Smooth muscle cell (in vitro differentiated cells): ENCODE data around the gene SLC9A4. TPM values are rescaled to one million over a fixed set of nuclear protein-coding genes. Genes with fewer than 3 reads are reported as not detected.
A peak's percentile ranks its signal among the peaks of the same experiment; 100 is the strongest.

Experiments
- DNase-seq: peaks from one replicate; lab custom pipeline; 2025; ENCODE audit not compliant: unreplicated experiment; lab: John Stamatoyannopoulos, UW
- H2AFZ ChIP-seq: fragments of 200-600 bp; sonication (generic); 2 replicates; pipeline ENCODE4 v1.6.0; 2016; ENCODE audit warnings: antibody characterized with exemption, low read depth, mild to moderate bottlenecking
- H3F3A ChIP-seq: fragments of 200-600 bp; sonication (generic); 2 replicates; pipeline ENCODE4 v1.6.0; 2017; ENCODE audit warnings: antibody characterized with exemption, low read depth
- H3K27ac ChIP-seq: fragments of 200-600 bp; sonication (generic); 2 replicates; pipeline ENCODE4 v1.5.1; 2016; ENCODE audit warnings: low read depth, mild to moderate bottlenecking
- H3K27me3 ChIP-seq: fragments of 200-600 bp; sonication (generic); 2 replicates; pipeline ENCODE4 v1.6.1; 2016; ENCODE audit warnings: low read depth, mild to moderate bottlenecking
- H3K36me3 ChIP-seq: fragments of 200-600 bp; sonication (generic); 2 replicates; pipeline ENCODE4 v1.5.1; 2016; ENCODE audit warnings: low read depth
- H3K4me1 ChIP-seq: fragments of 200-600 bp; sonication (generic); 2 replicates; pipeline ENCODE4 v1.5.1; 2016; ENCODE audit warnings: low read depth
- H3K4me2 ChIP-seq: fragments of 200-600 bp; sonication (generic); 2 replicates; pipeline ENCODE4 v1.6.0; 2016; ENCODE audit warnings: mild to moderate bottlenecking
- H3K4me3 ChIP-seq: fragments of 200-600 bp; sonication (generic); 2 replicates; pipeline ENCODE4 v1.5.1; 2016; ENCODE audit warnings: mild to moderate bottlenecking
- H3K79me2 ChIP-seq: fragments of 200-600 bp; sonication (generic); 2 replicates; pipeline ENCODE4 v1.6.0; 2016; ENCODE audit warnings: low read depth, mild to moderate bottlenecking
- H3K9ac ChIP-seq: fragments of 200-600 bp; sonication (generic); 2 replicates; pipeline ENCODE4 v1.6.0; 2016; ENCODE audit warnings: low read depth
- H3K9me3 ChIP-seq: fragments of 200-600 bp; sonication (generic); replicated peaks from 2 replicates; pipeline ENCODE4 v1.5.1; 2016; ENCODE audit warnings: low read depth
- H4K20me1 ChIP-seq: fragments of 200-600 bp; sonication (generic); 2 replicates; pipeline ENCODE4 v1.6.0; 2016; ENCODE audit warnings: low read depth
- CTCF ChIP-seq: fragments of 200-600 bp; sonication (generic); IDR thresholded peaks from 2 replicates; pipeline ENCODE4 v1.5.1; 2017; ENCODE audit warnings: borderline replicate concordance, mild to moderate bottlenecking, antibody characterized with exemption; ENCODE audit not compliant: insufficient read depth, poor library complexity, severe bottlenecking
- WGBS: methylation state at CpG from one replicate; pipeline ENCODE4 v1.1.7; 2016; ENCODE audit warnings: low lambda C conversion rate; 5-methylcytosine and 5-hydroxymethylcytosine counted together
- polyA plus RNA-seq: library from polyadenylated mRNA; unstranded; fragments of >200 nt; fragmentation: Nextera tagmentation; extraction: Ambion mirVana; gene quantifications from 2 replicates; pipeline ENCODE4 v1.2.1, GENCODE V29; 2016
- total RNA-seq: library from RNA; depleted of rRNA; stranded (reverse); fragments of >200 nt; gene quantifications from 2 replicates; pipeline ENCODE4 v1.2.3, GENCODE V29; 2014

SLC9A4 gene
- total and polyA plus RNA-seq, 2 experiments from 2014 or later, result not detected

GRCh38 chr2:102437122-102437521 is 35.9 kb upstream of the SLC9A4 start:
- no peaks in the 10 kb centered on the region for H3F3A ChIP-seq
- no peaks in the 10 kb centered on the region for H3K36me3 ChIP-seq
- no peaks in the 10 kb centered on the region for H4K20me1 ChIP-seq
- peak overlapping the region; percentile 44 for H3K4me2 ChIP-seq
- no peak overlapping the region for H3K4me3 ChIP-seq
- WGBS, result 39% methylated on average over 4 of the region's 4 CpGs
- no peaks in the 10 kb centered on the region for H3K9me3 ChIP-seq
- TF ChIP-seq CTCF, result no peak
- H3K27ac ChIP-seq, result peak overlapping the region; percentile 80
- H3K9ac ChIP-seq, result peak overlapping the region; percentile 35
- H3K27me3 ChIP-seq, result no peaks in the 10 kb centered on the region
- peak overlapping the region; percentile 4 for H2AFZ ChIP-seq
- no peaks in the 10 kb centered on the region for H3K4me1 ChIP-seq
- DNase-seq, result no peak
- H3K79me2 ChIP-seq, result no peaks in the 10 kb centered on the region

GRCh38 chr2:102438111-102438510 is 34.9 kb upstream of the SLC9A4 start:
- Histone ChIP-seq H3K4me2 (no peak overlapping the region), H3K4me3 (no peak overlapping the region), H4K20me1 (no peaks in the 10 kb centered on the region), H3K79me2 (no peaks in the 10 kb centered on the region), H3K4me1 (no peaks in the 10 kb centered on the region), H3K27ac (no peak overlapping the region), H3K36me3 (no peaks in the 10 kb centered on the region), H3K9ac (no peak overlapping the region), H3K27me3 (no peaks in the 10 kb centered on the region), H3F3A (peaks cover 3% of the 10 kb centered on the region), H3K9me3 (no peaks in the 10 kb centered on the region), H2AFZ (no peak overlapping the region)
- DNase-seq, result no peak
- 94% methylated on average over 3 of the region's 3 CpGs for WGBS
- no peak for TF ChIP-seq CTCF

GRCh38 chr2:102438578-102438977 is 34.4 kb upstream of the SLC9A4 start:
- DNase-seq, result no peak
- Histone ChIP-seq H3F3A (peaks cover 3% of the 10 kb centered on the region), H3K4me2 (no peak overlapping the region), H3K9ac (no peak overlapping the region), H3K79me2 (no peaks in the 10 kb centered on the region), H3K9me3 (no peaks in the 10 kb centered on the region), H2AFZ (no peak overlapping the region), H3K4me3 (no peak overlapping the region), H3K27me3 (no peaks in the 10 kb centered on the region), H3K36me3 (no peaks in the 10 kb centered on the region), H3K27ac (peak overlapping the region; percentile 59), H4K20me1 (no peaks in the 10 kb centered on the region), H3K4me1 (no peaks in the 10 kb centered on the region)
- no peak for TF ChIP-seq CTCF
- WGBS, result 96% methylated on average over 2 of the region's 2 CpGs

GRCh38 chr2:102439065-102439695 is 33.8 kb upstream of the SLC9A4 start:
- Histone ChIP-seq H3K4me1 (no peaks in the 10 kb centered on the region), H3K36me3 (no peaks in the 10 kb centered on the region), H3F3A (peaks cover 3% of the 10 kb centered on the region), H3K4me2 (peak overlapping the region; percentile 57), H2AFZ (no peak overlapping the region), H3K4me3 (no peak overlapping the region), H4K20me1 (no peaks in the 10 kb centered on the region), H3K79me2 (no peaks in the 10 kb centered on the region), H3K9me3 (no peaks in the 10 kb centered on the region), H3K27ac (peak overlapping the region; percentile 59), H3K9ac (no peak overlapping the region), H3K27me3 (peaks cover 3% of the 10 kb centered on the region)
- no peak for TF ChIP-seq CTCF
- 59% methylated on average over 6 of the region's 6 CpGs for WGBS
- no peak for DNase-seq
